ENCODE data around the gene EXOG.

DNA sequence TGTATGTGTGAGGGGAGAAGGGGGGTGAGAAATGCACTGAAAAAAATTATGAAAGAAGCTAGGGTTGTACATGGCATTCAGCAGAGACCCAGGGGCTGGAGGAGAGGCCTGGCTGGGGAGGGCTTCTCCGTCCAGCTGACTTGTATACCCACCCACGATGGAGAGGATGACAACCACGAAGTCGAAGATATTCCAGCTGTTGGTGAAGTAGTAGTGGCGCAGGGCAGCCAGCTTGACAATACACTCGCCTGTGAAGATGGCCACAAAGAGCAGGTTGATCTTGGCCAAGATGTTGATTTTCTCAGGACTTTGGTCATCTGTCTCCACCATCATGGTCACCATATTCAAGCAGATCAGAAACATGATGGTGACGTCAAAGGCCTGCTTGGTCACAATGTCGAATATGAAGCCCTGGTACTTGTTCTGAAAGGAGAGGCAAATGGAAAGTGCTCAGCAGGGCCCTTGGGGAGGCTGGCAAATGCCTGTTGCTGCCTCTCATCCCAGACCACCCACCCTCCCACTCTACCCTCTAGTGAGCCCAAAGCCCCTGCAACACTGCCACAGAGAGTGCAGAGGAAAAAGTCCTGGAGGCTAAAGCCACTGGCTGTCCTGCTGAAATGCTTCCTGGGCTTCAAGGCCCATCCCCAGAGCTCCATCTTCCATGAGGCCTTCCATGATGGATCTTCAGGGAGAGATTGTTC, 58.1 kb downstream of the EXOG start:
- TF ChIP-seq, protein P1, sequence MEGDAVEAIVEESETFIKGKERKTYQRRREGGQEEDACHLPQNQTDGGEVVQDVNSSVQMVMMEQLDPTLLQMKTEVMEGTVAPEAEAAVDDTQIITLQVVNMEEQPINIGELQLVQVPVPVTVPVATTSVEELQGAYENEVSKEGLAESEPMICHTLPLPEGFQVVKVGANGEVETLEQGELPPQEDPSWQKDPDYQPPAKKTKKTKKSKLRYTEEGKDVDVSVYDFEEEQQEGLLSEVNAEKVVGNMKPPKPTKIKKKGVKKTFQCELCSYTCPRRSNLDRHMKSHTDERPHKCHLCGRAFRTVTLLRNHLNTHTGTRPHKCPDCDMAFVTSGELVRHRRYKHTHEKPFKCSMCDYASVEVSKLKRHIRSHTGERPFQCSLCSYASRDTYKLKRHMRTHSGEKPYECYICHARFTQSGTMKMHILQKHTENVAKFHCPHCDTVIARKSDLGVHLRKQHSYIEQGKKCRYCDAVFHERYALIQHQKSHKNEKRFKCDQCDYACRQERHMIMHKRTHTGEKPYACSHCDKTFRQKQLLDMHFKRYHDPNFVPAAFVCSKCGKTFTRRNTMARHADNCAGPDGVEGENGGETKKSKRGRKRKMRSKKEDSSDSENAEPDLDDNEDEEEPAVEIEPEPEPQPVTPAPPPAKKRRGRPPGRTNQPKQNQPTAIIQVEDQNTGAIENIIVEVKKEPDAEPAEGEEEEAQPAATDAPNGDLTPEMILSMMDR (IDR thresholded peaks at IDR 0.05; ENCODE audit: low read depth, low read length, poor library complexity, severe bottlenecking) = no peak
- TF ChIP-seq EZH2phosphoT487 (IDR thresholded peaks at IDR 0.05; ENCODE audit: borderline replicate concordance, low read length) = no peak

Measured in DOHH2 (cell line).